Measurements from ENCODE around the gene PTCD1.

DNA sequence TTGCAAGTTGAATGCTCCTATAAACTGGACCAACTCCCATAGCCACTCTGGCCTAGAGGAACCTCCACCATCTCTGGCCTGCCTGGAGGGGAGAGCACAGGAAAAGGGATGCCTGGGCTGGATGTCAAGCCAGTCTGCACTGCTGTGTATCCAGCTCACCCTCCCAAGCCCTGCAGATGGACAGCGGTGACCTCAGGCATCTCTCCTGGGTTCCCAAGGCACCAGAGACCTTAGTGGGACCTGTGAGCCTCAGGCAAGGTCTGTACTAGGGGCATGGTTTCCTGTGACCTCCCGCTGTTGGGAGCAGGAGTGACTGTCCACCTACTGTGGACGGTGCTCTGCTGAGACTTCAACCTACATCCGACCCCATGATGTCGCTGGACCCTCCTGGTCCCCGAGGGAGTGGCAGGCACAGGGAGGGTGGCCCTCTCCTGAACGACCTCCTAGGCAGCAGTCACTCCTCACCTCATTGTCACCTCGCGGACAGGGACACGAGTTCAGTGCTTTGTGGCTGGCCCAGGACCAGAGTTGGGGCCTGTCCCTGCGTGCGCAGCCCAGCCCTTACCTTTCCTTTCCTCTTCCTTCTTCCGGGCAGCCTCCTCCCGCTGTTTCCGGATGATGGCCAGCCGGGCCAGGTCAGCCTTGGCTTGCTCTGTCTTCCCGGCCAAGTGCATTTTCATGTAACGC lies 41.2 kb downstream of the PTCD1 start:
- TF ChIP-seq, protein P1, sequence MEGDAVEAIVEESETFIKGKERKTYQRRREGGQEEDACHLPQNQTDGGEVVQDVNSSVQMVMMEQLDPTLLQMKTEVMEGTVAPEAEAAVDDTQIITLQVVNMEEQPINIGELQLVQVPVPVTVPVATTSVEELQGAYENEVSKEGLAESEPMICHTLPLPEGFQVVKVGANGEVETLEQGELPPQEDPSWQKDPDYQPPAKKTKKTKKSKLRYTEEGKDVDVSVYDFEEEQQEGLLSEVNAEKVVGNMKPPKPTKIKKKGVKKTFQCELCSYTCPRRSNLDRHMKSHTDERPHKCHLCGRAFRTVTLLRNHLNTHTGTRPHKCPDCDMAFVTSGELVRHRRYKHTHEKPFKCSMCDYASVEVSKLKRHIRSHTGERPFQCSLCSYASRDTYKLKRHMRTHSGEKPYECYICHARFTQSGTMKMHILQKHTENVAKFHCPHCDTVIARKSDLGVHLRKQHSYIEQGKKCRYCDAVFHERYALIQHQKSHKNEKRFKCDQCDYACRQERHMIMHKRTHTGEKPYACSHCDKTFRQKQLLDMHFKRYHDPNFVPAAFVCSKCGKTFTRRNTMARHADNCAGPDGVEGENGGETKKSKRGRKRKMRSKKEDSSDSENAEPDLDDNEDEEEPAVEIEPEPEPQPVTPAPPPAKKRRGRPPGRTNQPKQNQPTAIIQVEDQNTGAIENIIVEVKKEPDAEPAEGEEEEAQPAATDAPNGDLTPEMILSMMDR (IDR thresholded peaks at IDR 0.05) = no peak
- TF ChIP-seq POLR2A (IDR thresholded peaks at IDR 0.05) = no peak

Data from testis (tissue), 2 donors.